Measurements from ENCODE around the gene F2. TPM values are rescaled to one million over a fixed set of nuclear protein-coding genes. Genes with fewer than 3 reads are reported as not detected.

The F2 gene
- total and polyA plus RNA-seq, 2 donors (not counting 1 experiment from before 2014, with no cell fraction given), result not detected

DNA sequence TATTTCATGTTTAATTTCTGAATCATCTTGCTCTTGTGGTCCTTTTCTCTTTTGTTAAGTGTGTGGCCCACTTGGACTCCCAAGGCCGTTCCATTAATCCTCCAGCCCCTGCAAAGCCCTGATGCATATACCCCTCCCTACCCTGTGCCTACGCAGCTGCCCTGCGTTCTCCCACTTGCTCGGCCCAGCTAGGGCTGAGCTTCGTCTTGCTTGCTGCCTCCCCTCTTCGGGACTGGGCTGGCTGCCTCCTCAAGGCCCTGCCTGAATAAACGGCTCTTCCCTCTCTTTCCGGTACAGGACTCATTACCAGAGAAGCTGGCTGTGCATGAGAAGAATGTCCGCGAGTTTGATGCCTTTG is 47.1 kb upstream of the F2 start:
- Mint-ChIP-seq H3K4me3 (no peak overlapping the region), H3K4me1 (peaks cover 27% of the 10 kb centered on the region), H3K9me3 (ENCODE audit: insufficient read depth) (no peaks in the 10 kb centered on the region), H3K27ac (no peak overlapping the region), H3K27me3 (no peaks in the 10 kb centered on the region)
- Histone ChIP-seq H3K9me3 (ENCODE audit: control extremely low read depth in 1 of 3, control insufficient read depth in 2 of 3, insufficient read depth in 1 of 3, low read length in 2 of 3) (no peaks in the 10 kb centered on the region), H2AFZ (ENCODE audit: insufficient read depth, low read depth, low read length, poor library complexity, severe bottlenecking) (no peak overlapping the region), H3K36me3 (replicated peaks in 1 of 2; ENCODE audit: control extremely low read depth in 1 of 2, control insufficient read depth in 1 of 2, extremely low read depth in 1 of 2, insufficient read depth in 2 of 2, low read length in 1 of 2) (peaks cover 0 to 62% of the 10 kb centered on the region in 2 experiments), H3K4me2 (replicated peaks; ENCODE audit: low read depth, low read length, poor library complexity, severe bottlenecking) (no peak overlapping the region), H3K79me2 (ENCODE audit: control insufficient read depth, insufficient read depth, low read length) (no peaks in the 10 kb centered on the region), H3K27me3 (replicated peaks in 1 of 4; ENCODE audit: control extremely low read depth in 1 of 4, control insufficient read depth in 3 of 4, insufficient read depth in 4 of 4, low read length in 3 of 4) (no peaks in the 10 kb centered on the region), H3K4me3 (ENCODE audit: control extremely low read depth in 1 of 5, extremely low read depth in 1 of 5, insufficient read depth in 1 of 5, low read depth in 2 of 5, low read length in 4 of 5) (no peak overlapping the region), H4K20me1 (ENCODE audit: control insufficient read depth, insufficient read depth, low read length, poor library complexity, severe bottlenecking) (no peaks in the 10 kb centered on the region), H3K27ac (ENCODE audit: low read length in 2 of 2) (no peak overlapping the region), H3K9ac (ENCODE audit: low read length) (no peak overlapping the region), H3K4me1 (ENCODE audit: control insufficient read depth in 2 of 2, insufficient read depth in 2 of 2, low read length in 2 of 2) (peaks cover 25 to 30% of the 10 kb centered on the region in 2 donors)
- DNase-seq (no peak), ATAC-seq (ENCODE audit: low read depth) (no peak)
- WGBS (ENCODE audit: insufficient coverage), result 98% methylated on average over 10 of the region's 10 CpGs
- CTCF ChIA-PET, result no interaction called here
- POLR2A ChIA-PET, result no interaction called here
- intact Hi-C loops (cut with micrococcal nuclease), result no loop called here
- TF ChIP-seq, protein P1, sequence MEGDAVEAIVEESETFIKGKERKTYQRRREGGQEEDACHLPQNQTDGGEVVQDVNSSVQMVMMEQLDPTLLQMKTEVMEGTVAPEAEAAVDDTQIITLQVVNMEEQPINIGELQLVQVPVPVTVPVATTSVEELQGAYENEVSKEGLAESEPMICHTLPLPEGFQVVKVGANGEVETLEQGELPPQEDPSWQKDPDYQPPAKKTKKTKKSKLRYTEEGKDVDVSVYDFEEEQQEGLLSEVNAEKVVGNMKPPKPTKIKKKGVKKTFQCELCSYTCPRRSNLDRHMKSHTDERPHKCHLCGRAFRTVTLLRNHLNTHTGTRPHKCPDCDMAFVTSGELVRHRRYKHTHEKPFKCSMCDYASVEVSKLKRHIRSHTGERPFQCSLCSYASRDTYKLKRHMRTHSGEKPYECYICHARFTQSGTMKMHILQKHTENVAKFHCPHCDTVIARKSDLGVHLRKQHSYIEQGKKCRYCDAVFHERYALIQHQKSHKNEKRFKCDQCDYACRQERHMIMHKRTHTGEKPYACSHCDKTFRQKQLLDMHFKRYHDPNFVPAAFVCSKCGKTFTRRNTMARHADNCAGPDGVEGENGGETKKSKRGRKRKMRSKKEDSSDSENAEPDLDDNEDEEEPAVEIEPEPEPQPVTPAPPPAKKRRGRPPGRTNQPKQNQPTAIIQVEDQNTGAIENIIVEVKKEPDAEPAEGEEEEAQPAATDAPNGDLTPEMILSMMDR (IDR thresholded peaks at IDR 0.05), result no peak
- no peak for TF ChIP-seq EZH2 (IDR thresholded peaks at IDR 0.05; ENCODE audit: borderline replicate concordance, insufficient read depth, low read depth, low read length, poor library complexity, severe bottlenecking)

DNA sequence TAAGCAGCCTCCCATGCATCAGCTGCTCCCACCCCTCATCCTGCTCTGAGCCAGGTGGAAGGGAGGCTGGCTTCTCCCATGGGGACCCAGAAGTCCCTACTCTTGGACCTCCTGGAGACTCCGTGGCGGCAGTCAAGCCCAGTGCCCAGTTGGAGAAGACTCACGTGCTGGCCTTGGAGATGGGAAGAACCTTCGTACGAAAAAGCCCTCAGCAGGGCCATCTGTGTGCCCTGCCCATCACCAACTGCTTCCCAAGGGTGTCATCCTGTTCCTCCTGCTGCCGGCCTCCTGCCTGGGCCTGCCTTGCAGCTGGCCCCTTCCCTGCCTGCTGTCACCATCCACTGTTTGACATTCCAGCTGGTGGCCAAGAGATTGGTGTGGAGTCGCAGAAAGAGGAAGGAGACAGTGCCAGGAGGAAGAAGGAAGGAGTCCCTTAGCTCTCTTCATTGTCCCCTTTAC is 46.6 kb upstream of the F2 start:
- H3K9me3 ChIP-seq (ENCODE audit: control extremely low read depth in 1 of 3, control insufficient read depth in 2 of 3, insufficient read depth in 1 of 3, low read length in 2 of 3), result no peaks in the 10 kb centered on the region
- peaks cover 29 to 35% of the 10 kb centered on the region in 2 donors for H3K4me1 ChIP-seq (ENCODE audit: control insufficient read depth in 2 of 2, insufficient read depth in 2 of 2, low read length in 2 of 2)
- no peaks in the 10 kb centered on the region for H3K27me3 ChIP-seq (replicated peaks in 1 of 4; ENCODE audit: control extremely low read depth in 1 of 4, control insufficient read depth in 3 of 4, insufficient read depth in 4 of 4, low read length in 3 of 4)
- 85% methylated on average over 5 of the region's 7 CpGs for WGBS (ENCODE audit: insufficient coverage)
- intact Hi-C loops (cut with micrococcal nuclease), result no loop called here
- H3K27me3 Mint-ChIP-seq, result no peaks in the 10 kb centered on the region
- ATAC-seq (ENCODE audit: low read depth) (no peak), DNase-seq (no peak)
- no peak overlapping the region for H3K4me3 ChIP-seq (ENCODE audit: control extremely low read depth in 1 of 5, extremely low read depth in 1 of 5, insufficient read depth in 1 of 5, low read depth in 2 of 5, low read length in 4 of 5)
- peaks cover 29% of the 10 kb centered on the region for H3K4me1 Mint-ChIP-seq
- peaks cover 0 to 57% of the 10 kb centered on the region in 2 experiments for H3K36me3 ChIP-seq (replicated peaks in 1 of 2; ENCODE audit: control extremely low read depth in 1 of 2, control insufficient read depth in 1 of 2, extremely low read depth in 1 of 2, insufficient read depth in 2 of 2, low read length in 1 of 2)
- H3K9me3 Mint-ChIP-seq (ENCODE audit: insufficient read depth), result no peaks in the 10 kb centered on the region
- H3K9ac ChIP-seq (ENCODE audit: low read length), result no peak overlapping the region
- no peak overlapping the region for H3K4me3 Mint-ChIP-seq
- no peak overlapping the region for H3K27ac Mint-ChIP-seq
- H3K4me2 ChIP-seq (replicated peaks; ENCODE audit: low read depth, low read length, poor library complexity, severe bottlenecking), result no peak overlapping the region
- H2AFZ ChIP-seq (ENCODE audit: insufficient read depth, low read depth, low read length, poor library complexity, severe bottlenecking), result no peak overlapping the region
- no peaks in the 10 kb centered on the region for H4K20me1 ChIP-seq (ENCODE audit: control insufficient read depth, insufficient read depth, low read length, poor library complexity, severe bottlenecking)
- H3K27ac ChIP-seq (ENCODE audit: low read length in 2 of 2), result no peak overlapping the region
- TF ChIP-seq EZH2 (IDR thresholded peaks at IDR 0.05; ENCODE audit: borderline replicate concordance, insufficient read depth, low read depth, low read length, poor library complexity, severe bottlenecking), result no peak
- TF ChIP-seq, protein P1 (IDR thresholded peaks at IDR 0.05), result no peak
- POLR2A ChIA-PET, result no interaction called here
- CTCF ChIA-PET, result no interaction called here
- no peaks in the 10 kb centered on the region for H3K79me2 ChIP-seq (ENCODE audit: control insufficient read depth, insufficient read depth, low read length)

All from B cell (primary cell).